Hematopoietic multipotent progenitor cell treated with erythropoietin and hydrocortisone succinate and interleukin-3 and kit ligand, for 6 days (in vitro differentiated cells): ENCODE measurements around the gene FOXN1.
"Not testable (repeated sequence)": the region's sequence is repeated elsewhere in the genome, so short reads cannot be mapped to it uniquely, and the experiment has no call there.

Source experiments
- DNase-seq: peaks from one replicate; pipeline ENCODE4 v3.0.0-alpha.2; 2015

Gene FOXN1

DNA sequence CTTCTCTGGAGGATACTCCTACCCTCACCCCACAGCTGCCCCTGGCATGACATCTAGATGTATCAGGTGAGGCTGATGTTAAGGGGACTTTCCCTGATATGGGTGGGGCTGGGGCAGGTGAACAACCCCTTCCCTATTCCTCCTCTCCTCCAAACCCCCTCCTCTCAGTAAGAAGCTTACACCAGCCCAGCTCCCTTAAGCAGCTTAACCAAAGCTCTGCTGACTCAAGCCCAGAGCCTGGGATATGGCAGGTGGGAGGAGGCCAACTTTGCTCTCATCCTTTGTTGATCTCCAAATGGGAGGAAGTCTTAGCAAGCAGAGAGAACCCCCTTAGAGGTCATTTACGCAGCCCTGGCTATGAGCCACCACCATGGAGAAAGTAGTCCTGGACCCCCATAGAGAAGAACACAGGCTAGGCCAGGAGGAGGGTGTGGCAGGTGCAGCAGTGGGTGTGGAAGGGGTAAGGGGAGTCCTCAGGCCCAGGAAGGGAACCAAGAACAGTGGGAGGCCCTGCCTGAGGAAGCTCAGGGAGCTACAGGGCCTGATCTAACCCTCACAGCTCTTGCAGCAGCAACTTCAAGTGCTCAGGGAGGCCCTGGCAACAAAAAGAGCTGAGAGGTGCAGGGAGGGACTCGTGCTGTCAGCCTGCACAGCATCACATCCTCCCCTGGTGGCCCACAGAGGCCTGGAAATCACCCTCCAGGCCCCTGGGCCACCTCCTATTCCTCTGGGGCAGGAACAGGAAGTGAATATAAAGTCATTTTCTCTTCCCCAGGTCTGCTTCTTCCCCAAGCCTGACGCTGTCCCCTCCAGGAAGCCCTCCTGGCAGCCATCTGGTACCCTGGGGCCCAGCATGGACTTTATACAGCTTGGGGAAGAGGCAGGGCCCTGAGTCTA lies 43.3 kb downstream of the FOXN1 start:
- no peak for DNase-seq

- DNase-seq = no peak
Observed at GRCh38 chr17:28550858-28551257, 44.7 kb downstream of the FOXN1 start.

GRCh38 chr17:28551421-28552175 lies 45.5 kb downstream of the FOXN1 start:
- DNase-seq = no peak

- peak; percentile 89 for DNase-seq
Observed at GRCh38 chr17:28552176-28552999, 46.2 kb downstream of the FOXN1 start, which contains the start of gene UNC119. Gene UNC119 (minus strand): TSS chr17:28552624. CDS start chr17:28552557, 67 bp downstream.

GRCh38 chr17:28553000-28553505 lies 46.9 kb downstream of the FOXN1 start:
- no peak for DNase-seq

- DNase-seq = peak; percentile 43
Observed at GRCh38 chr17:28554565-28554964, 48.4 kb downstream of the FOXN1 start.

DNA sequence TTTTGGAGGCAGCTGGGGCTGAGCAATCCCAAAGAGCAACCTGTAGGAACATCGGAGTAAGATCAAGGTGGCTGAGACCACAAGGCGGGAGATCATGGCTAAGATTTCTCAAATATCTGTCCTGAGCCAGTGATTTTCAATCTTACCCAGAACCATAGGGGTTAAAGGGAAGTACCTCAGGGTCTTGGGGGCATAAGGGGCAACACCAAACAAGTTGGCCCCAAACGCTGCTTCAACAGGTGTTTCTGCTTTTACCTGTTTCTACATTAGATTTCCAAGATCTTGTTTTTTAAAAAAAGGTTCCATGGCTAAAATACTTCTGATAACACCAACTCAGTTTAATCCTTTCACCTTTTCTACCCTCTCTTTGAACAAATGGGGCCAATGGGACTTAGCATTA lies 48.9 kb downstream of the FOXN1 start:
- no peak for DNase-seq

- DNase-seq = no peak
Observed at GRCh38 chr17:28563475-28563874, 57.3 kb downstream of the FOXN1 start.

DNA sequence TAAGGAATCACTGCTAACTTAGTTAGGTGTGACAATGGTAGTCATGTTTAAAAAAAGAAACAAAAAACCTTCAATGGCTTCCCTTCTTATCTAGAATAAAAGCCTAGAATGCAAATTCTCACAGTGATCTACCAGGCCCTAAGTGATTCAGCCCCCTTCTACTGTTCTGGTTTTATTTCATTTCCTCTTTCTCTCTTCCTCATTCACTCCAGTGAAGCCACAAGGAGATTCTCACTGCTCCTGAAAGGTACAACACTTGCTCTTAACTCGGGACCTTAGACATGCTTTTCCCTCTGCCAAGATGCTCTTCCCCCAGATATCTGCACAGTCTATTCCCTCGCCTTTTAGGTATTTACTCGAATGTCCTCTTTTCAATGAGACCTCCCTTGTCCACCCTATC lies 61.5 kb downstream of the FOXN1 start:
- DNase-seq = peak; percentile 53

DNA sequence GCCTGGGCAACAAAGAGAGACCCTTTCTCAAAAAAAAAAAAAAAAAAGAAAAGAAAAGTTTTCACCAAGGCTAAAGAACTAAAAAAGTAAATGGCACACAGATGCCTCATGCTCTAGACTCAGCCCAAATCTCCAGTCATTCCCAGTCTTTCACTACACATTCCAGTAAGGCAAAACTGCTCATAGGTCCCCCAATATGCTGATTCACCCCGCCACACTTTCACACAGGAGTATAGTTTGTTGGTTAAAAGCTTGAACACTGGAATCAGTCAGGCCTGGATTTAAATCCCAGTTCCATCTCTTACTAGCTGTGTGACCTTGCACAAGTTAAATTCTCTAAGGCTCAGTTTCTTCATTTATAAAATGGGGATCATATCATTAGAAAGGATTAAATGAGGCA lies 63.3 kb downstream of the FOXN1 start:
- no peak for DNase-seq

DNA sequence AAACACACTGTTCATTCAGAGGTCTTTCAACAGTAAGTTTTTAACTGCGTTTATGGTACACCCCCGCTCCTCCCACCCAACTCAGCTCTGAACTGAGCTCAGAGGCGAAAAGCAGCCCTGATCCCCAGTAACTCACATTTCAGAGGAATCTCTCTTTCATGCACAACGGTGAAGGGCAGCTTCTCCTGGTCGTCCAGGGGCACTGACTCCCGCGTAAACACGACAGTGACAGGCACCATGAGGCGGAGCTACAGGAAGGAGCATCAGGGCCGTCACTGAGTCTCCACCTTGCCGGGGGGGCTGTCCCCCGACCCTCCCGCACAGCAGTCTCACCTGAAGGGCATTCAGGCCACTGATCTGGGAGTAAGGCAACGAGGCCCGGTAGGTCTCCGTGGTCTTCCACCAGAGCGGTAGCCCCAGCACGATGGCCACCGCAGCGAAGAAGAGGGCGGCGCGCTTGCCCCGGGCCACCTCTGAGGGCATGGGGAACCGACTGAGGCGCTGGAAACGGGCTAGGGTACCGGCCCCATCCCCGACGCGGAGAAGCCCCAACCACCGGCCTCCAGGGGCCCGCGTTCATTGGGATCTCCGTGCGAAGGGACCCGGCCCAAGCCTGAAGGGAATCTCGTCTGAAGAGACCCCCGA lies 64.7 kb downstream of the FOXN1 start:
- peak; percentile 75 for DNase-seq

DNA sequence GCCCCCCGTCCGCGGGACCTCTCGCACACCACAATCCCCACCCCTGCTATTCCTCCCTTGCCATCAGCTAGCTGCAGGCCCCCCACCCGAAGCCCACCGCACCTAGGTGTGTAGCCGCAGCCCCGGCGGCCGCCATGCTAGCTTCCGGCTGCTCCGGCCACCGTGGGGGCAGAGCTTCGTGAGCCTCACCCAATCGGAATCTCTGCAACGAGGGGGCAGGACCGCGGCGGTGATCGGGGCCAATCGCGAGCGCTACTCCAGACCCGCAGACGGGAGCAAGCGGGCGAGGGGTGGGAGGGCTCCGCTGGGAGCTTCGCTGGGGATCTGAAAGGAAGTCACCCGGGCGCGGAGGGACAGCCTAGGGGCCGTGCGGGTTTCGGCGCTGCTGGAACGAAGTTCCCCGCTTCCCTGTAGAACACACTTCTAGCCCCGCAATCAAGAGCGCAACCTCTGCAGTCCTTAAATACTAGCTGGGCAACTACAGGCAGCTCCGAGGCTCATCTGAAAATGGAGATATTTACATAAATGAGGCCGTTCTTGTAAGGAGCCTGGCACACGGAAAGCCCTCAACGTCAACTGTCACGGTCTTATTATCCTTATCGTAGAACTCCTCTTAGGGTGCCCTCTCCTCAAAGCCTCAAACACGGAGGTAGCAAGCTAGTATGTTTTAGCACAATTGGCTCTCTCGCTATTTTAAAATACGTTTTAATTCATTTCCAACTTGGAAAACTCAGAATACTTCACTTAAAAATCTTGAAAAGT lies 65.4 kb downstream of the FOXN1 start, which contains the start of gene PIGS:
TSS of gene PIGS (minus strand) at position 164 of the 762 bp plus-strand sequence. CDS start at position 136, 28 bp downstream.
- peak; percentile 97 for DNase-seq

GRCh38 chr17:28572259-28573039 lies 66.3 kb downstream of the FOXN1 start:
- DNase-seq = peak; percentile 52

- no peak for DNase-seq
Observed at GRCh38 chr17:28573040-28573380, 66.9 kb downstream of the FOXN1 start.

DNA sequence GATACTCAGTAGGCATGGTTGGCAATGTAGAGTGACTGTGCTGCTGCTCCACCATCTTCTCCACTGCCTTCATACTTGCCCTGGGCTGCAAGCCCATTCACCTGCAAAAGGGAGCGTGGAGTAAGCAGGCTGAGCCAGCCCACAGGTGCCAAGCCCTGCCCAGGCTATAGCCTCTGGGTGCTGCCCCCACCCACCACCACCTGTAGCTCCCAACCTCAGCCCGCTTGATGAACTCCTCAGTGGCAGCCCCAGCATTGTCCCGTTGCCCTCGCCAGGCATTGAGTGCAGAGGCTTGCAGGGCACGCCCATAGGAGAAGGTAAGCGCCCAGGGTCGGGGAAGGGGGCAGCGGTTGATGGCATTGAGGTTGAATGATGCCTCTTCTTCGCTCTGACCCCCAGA lies 67.4 kb downstream of the FOXN1 start:
- no peak for DNase-seq

- DNase-seq = no peak
Observed at GRCh38 chr17:28573966-28574480, 67.9 kb downstream of the FOXN1 start.

DNA sequence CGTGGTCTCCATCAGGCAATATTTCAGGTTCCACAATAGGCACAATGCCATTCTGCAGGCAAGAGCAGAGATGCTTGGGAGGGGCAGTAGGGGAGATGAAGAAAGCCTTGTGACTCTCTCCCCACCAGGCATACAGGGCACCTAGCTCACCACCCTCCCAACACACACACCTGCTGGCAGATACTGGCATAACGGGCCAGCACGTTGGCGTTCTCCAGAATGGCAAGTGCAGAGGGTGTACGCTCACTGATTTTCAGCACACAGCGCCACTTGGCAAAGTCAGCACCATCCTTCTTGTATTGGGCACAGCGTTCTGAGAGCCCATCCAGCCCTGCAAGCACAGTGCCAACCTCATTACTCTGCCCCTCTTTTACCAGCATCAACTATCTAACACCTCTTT lies 68.4 kb downstream of the FOXN1 start:
- DNase-seq = no peak

- peak; percentile 74 for DNase-seq
Observed at GRCh38 chr17:28575126-28575795, 69.1 kb downstream of the FOXN1 start.

DNA sequence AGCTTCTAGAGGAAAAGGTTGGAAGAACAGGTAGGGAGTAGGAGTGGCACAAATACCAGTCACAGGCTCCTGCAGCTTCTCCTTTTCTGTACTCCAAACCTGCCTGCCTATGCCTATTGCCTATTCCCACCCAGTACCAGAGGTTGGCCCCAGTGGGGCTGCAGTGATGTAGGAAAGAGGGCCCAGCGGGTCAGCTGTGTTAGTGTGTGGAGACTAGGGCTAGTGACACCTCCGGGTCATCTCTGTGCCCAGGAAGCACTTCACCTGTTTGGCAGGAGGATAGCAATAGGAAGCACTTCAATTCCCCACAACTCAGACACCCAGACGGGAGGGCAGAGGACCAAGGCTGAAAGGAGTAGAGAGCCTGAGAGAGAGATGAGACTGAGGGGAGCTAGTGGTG lies 69.9 kb downstream of the FOXN1 start:
- not testable (repeated sequence) for DNase-seq
